Right lobe of liver (tissue), 4 donors: Measurements from ENCODE around the gene SHMT1.

Experiments
- CTCF ChIP-seq, 4 donors: fragments of 200-600 bp in 3 of 4; fragments of 450-650 bp in 1 of 4; IDR thresholded peaks; one replicate each; pipeline versions ENCODE4 v1.5.1 to v1.8.0; 2016 to 2022; ENCODE audit warnings: antibody characterized with exemption in 4 of 4, mild to moderate bottlenecking in 2 of 4
- POLR2A ChIP-seq: fragments of 450-650 bp; IDR thresholded peaks from one replicate; pipeline ENCODE4 v1.6.1; 2017; ENCODE audit warnings: antibody characterized with exemption, mild to moderate bottlenecking
- donor health status: DM: no; HTN: no; CAD: no.
- donor health status: DM: no; HTN: no; CAD: no.
- donor health status: DM: no; HTN: yes; CAD: no.

GRCh38 chr17:18319604-18320256, 43.6 kb downstream of the SHMT1 start:
- TF ChIP-seq CTCF (IDR thresholded peaks at IDR 0.05) (peak; percentile 5 to 45 (median 37)), POLR2A (no peak)
